Endothelial cell of hepatic sinusoid (primary cell): Measurements from ENCODE around the gene ME3.
"Not testable (repeated sequence)": the region's sequence is repeated elsewhere in the genome, so short reads cannot be mapped to it uniquely, and the experiment has no call there.

Experiments used
- in situ Hi-C: cut with HindIII; loops from 2 replicates; pipeline ENCODE4 v1.10.0; 2017; ENCODE audit warnings: low sequenced_read_pairs

Gene ME3

GRCh38 chr11:86623736-86624135, 48.7 kb downstream of the ME3 start:
- in situ Hi-C loops: no loop called here

GRCh38 chr11:86623041-86623621, 49.3 kb downstream of the ME3 start:
- in situ Hi-C loops: no loop called here

GRCh38 chr11:86621854-86622253, 50.6 kb downstream of the ME3 start:
- in situ Hi-C loops: no loop called here

- in situ Hi-C loops: no loop called here
Observed at GRCh38 chr11:86620891-86621521, 51.4 kb downstream of the ME3 start.

GRCh38 chr11:86619428-86619827, 53.0 kb downstream of the ME3 start:
- in situ Hi-C loops: not testable (repeated sequence)

GRCh38 chr11:86617502-86617901, 54.9 kb downstream of the ME3 start:
- in situ Hi-C loops: no loop called here

GRCh38 chr11:86615487-86615886, 56.9 kb downstream of the ME3 start:
- in situ Hi-C loops: no loop called here

GRCh38 chr11:86610559-86611341, 61.7 kb downstream of the ME3 start:
- in situ Hi-C loops: no loop called here

GRCh38 chr11:86608251-86608799, 64.1 kb downstream of the ME3 start:
- in situ Hi-C loops: no loop called here

GRCh38 chr11:86606836-86607481, 65.5 kb downstream of the ME3 start:
- in situ Hi-C loops: no loop called here

GRCh38 chr11:86606270-86606835, 66.1 kb downstream of the ME3 start:
- in situ Hi-C loops: no loop called here

GRCh38 chr11:86596861-86597586, 75.4 kb downstream of the ME3 start:
- in situ Hi-C loops: no loop called here

- in situ Hi-C loops: no loop called here
Observed at GRCh38 chr11:86595955-86596354, 76.5 kb downstream of the ME3 start.

- in situ Hi-C loops: no loop called here
Observed at GRCh38 chr11:86595451-86595850, 77.0 kb downstream of the ME3 start.

- in situ Hi-C loops: loop anchor here (5.0 kb wide), 1 partner anchor 52 kb away; no protein-coding TSS in a partner anchor
Observed at GRCh38 chr11:86594746-86595145, 77.7 kb downstream of the ME3 start.

- in situ Hi-C loops: loop anchor here (5.0 kb wide), 1 partner anchor 52 kb away; no protein-coding TSS in a partner anchor
Observed at GRCh38 chr11:86593833-86594232, 78.6 kb downstream of the ME3 start.

GRCh38 chr11:86592659-86593451, 79.6 kb downstream of the ME3 start:
- in situ Hi-C loops: loop anchor here (5.0 kb wide), 1 partner anchor 51 kb away; no protein-coding TSS in a partner anchor

- in situ Hi-C loops: loop anchor here (5.0 kb wide), 1 partner anchor 50 kb away; no protein-coding TSS in a partner anchor
Observed at GRCh38 chr11:86592047-86592591, 80.3 kb downstream of the ME3 start.

- in situ Hi-C loops: loop anchor here (5.0 kb wide), 1 partner anchor 49 kb away; no protein-coding TSS in a partner anchor
Observed at GRCh38 chr11:86591631-86592030, 80.8 kb downstream of the ME3 start.
